Measurements from ENCODE around the gene SERPINA12.

DNA sequence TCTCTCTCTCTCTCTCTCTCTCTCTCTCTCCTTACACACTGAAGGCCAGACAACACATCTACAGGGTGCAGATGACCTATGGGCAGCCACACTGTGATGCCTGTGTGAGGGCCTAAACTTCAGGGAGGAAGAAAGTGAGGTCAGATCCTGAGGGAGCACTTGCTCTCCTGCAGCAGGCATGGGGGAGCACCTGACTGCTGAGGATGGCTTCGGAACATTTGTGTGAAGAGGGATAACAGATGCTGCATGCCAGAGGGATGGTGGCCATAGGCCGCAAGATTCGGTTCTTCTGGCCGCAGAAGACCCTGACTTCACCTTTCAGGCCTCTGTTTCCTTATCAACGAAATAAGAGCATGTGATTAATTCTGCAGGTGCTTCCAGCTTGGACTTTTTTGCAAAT is 45.0 kb downstream of the SERPINA12 start:
- no peak for TF ChIP-seq JUND (IDR thresholded peaks at IDR 0.05)
- TF ChIP-seq EZH2 (IDR thresholded peaks at IDR 0.05), result no peak

Measured in HCT116 (cell line).